ENCODE measurements around the gene GPR156.
"Not testable (repeated sequence)": the region's sequence is repeated elsewhere in the genome, so short reads cannot be mapped to it uniquely, and the experiment has no call there.

GPR156 gene

DNA sequence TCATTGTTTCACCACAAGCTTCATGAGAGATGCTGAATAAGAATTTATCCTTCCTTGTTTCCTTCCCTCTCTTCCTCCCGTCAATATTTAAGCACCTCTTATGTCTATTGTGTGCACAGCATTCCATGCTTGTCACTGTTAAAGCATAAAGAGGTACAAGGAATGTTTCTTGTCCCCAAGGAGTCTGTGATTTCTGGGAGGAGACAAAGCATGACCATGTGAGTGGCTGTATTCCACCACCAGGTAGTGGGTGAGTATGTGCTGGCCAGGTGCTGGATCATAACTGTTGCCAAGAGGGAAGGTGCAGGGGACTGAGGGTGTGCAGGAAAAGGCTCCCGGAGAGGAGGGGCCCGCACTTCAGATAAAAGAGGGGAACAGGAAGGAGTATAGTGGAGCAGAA, 127.9 kb downstream of the GPR156 start:
- DNase-seq = no peak

- no peak for DNase-seq
Measured at GRCh38 chr3:120156699-120157098, 128.3 kb downstream of the GPR156 start.

DNA sequence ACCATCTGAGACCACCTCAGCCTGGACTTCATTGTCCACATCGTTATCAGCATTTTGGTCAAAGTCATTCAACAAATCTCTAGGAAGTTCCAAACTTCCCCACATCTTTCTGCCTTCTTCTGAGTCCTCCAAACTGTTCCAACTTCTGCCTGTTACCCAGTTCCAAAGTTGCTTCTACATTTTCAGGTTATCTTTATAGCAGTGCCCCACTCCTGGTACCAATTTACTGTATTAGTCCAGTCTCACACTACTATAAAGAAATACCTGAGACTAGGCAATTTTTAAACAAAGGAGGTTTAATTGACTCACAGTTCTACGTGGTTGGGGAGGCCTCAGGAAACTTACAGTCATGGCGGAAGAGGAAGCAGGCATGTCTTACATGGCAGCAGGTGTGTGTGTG, 129.3 kb downstream of the GPR156 start:
- DNase-seq = not testable (repeated sequence)

GRCh38 chr3:120155108-120155507, 129.9 kb downstream of the GPR156 start:
- no peak for DNase-seq

GRCh38 chr3:120153294-120153693, 131.7 kb downstream of the GPR156 start:
- DNase-seq = no peak

GRCh38 chr3:120151791-120152190, 133.2 kb downstream of the GPR156 start:
- DNase-seq = no peak

- DNase-seq = no peak
Measured at GRCh38 chr3:120148187-120148949, 136.7 kb downstream of the GPR156 start.

GRCh38 chr3:120147072-120147871, 137.8 kb downstream of the GPR156 start:
- no peak for DNase-seq

- no peak for DNase-seq
Measured at GRCh38 chr3:120145542-120146285, 139.3 kb downstream of the GPR156 start.

- no peak for DNase-seq
Measured at GRCh38 chr3:120144267-120144666, 140.8 kb downstream of the GPR156 start.

GRCh38 chr3:120143676-120144075, 141.3 kb downstream of the GPR156 start:
- DNase-seq = no peak

- DNase-seq = no peak
Measured at GRCh38 chr3:120142236-120142635, 142.8 kb downstream of the GPR156 start.

DNA sequence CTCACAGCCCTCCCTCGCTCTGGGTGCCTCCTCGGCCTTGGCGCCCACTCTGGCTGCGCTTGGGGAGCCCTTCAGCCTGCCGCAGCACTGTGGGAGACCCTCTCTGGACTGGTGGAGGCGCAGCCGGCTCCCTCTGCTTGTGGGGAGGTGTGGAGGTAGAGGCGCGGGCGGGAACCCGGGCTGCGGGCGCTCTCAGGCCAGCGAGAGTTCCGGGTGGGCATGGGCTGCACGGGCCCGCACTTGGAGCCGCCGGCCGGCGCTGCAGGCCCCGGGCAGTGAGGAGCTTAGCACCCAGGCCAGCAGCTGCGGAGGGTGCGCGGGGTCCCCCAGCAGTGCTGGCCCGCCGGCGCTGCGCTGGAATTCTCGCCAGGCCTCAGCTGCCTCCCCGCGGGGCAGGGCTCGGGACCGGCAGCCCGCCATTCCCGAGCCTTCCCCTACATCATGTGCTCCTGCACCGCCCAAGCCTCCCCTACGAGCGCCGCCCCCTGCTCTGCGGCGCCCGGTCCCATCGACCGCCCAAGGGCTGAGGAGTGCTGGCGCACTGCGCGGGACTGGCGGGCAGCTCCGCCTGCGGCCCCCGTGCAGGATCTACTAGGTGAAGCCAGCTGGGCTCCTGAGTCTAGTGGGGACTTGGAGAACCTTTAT, 144.8 kb downstream of the GPR156 start:
- DNase-seq = no peak

GRCh38 chr3:120139140-120139539, 145.9 kb downstream of the GPR156 start:
- DNase-seq = no peak

GRCh38 chr3:120137548-120137947, 147.5 kb downstream of the GPR156 start:
- no peak for DNase-seq

DNA sequence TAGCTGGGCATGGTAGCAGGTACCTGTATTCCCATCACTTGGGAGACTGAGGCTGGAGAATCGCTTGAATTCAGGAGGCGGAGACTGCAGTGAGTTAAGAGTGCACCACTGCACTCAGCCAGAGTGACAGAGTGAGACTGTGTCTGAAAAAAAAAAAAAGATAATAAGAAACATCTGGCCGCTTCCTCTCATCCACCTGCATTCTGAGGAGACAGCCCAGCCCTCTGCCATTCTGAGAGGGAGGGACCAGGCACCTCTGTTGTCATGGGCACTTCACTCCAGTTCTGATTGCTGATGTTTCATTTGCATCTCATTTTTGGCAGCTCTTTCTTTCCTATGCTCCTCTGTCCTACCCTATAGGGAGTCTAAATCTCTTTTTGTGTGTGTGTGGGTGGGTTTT, 154.4 kb downstream of the GPR156 start:
- no peak for DNase-seq

GRCh38 chr3:120129718-120130513, 155.1 kb downstream of the GPR156 start:
- no peak for DNase-seq

DNA sequence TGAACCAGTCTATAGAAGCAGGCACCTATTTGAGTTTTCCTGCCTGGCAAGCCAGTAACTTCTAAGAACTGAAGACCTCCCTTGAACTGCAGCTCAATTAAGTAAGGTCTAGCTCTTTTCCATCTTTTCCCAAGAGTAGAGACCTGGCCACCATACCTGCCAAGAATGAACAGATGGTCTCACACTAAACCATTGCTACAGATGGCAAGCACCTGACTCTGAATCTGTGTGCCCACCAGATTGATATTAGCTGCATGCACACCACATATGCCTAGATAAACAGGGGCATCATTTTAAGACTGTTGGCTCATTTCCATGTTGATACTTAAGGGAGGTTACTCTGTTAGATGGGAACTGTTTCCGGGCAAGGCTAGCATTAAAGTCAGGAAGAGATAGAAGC, 156.0 kb downstream of the GPR156 start:
- DNase-seq = no peak

GRCh38 chr3:120125992-120126391, 159.0 kb downstream of the GPR156 start:
- no peak for DNase-seq

GRCh38 chr3:120119846-120120510, 165.0 kb downstream of the GPR156 start:
- DNase-seq = no peak
